Vagina (tissue), 2 donors: Measurements from ENCODE around the gene MED8.

Source experiments
- POLR2AphosphoS5 ChIP-seq, 2 donors: sonication (generic); formaldehyde crosslinking; IDR thresholded peaks; one replicate each; pipeline ENCODE4 v1.9.0; 2017; ENCODE audit warnings: antibody characterized with exemption in 2 of 2, mild to moderate bottlenecking in 2 of 2, low read depth in 1 of 2; ENCODE audit not compliant: insufficient read depth in 1 of 2
- TF ChIP-seq, protein P1 (sequence below), 3 experiments: fragments of 450-650 bp in 2 of 3; fragments of 200-600 bp in 1 of 3; sonication (generic) in 1 of 3; IDR thresholded peaks; one replicate each; pipeline ENCODE4 v1.5.1; 2017 to 2019; ENCODE audit warnings: antibody characterized with exemption in 3 of 3, mild to moderate bottlenecking in 2 of 3, moderate library complexity in 2 of 3

- TF ChIP-seq, protein P1, sequence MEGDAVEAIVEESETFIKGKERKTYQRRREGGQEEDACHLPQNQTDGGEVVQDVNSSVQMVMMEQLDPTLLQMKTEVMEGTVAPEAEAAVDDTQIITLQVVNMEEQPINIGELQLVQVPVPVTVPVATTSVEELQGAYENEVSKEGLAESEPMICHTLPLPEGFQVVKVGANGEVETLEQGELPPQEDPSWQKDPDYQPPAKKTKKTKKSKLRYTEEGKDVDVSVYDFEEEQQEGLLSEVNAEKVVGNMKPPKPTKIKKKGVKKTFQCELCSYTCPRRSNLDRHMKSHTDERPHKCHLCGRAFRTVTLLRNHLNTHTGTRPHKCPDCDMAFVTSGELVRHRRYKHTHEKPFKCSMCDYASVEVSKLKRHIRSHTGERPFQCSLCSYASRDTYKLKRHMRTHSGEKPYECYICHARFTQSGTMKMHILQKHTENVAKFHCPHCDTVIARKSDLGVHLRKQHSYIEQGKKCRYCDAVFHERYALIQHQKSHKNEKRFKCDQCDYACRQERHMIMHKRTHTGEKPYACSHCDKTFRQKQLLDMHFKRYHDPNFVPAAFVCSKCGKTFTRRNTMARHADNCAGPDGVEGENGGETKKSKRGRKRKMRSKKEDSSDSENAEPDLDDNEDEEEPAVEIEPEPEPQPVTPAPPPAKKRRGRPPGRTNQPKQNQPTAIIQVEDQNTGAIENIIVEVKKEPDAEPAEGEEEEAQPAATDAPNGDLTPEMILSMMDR (IDR thresholded peaks at IDR 0.05), result no peak
- no peak for TF ChIP-seq POLR2AphosphoS5 (IDR thresholded peaks at IDR 0.05; ENCODE audit: insufficient read depth in 1 of 2, low read depth in 1 of 2)
Measured at GRCh38 chr1:43357251-43357650, 32.3 kb downstream of the MED8 start.
